GM21423 (cell line): Measurements from ENCODE around the gene RAB38.

Experiments used
- ATAC-seq: cut with Tn5 transposase; IDR thresholded peaks from one replicate; pipeline ENCODE4 v1.9.1; 2021; ENCODE audit warnings: mild to moderate bottlenecking, moderate library complexity; ENCODE audit not compliant: unreplicated experiment

Gene RAB38

DNA sequence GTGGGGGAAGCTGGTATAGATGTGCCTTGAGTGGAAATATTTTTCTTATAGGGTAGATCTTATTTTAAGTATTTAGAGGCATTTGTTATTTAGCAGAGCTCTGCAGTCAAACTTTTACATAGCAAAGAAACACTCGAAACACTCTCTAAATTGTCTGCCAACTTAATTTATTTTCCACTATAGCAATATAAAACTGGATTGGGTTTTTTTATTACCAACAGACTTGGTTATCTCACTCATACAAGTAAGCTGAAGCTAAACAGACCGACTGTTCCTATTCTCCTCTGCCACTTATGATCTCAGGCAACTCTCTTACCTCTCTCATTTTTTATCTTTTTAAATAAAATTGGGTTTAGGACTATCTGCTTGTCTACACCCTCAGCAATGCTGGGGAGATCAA, 4.6 kb downstream of the RAB38 start:
- ATAC-seq, result no peak

- no peak for ATAC-seq
Observed at GRCh38 chr11:88169881-88170280, 5.4 kb downstream of the RAB38 start.

DNA sequence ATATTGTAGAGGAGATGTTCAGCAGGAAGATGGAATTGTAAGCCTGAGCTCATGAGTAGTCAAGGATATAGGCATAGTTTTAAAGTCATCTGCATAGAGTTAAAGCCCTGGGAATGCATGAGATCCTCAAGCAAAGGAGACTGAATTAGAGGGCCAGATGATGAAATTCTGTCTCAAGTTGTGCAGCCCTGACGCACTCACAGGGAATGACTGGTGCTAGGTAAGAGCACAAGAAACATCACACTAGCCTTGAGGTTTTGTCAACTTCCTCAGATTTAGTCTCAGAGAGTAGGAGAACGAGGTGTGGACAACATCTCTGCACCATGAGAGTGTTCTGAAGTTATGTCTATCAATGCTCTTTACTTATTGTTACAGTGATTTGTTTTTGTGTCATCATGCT, 5.8 kb downstream of the RAB38 start:
- no peak for ATAC-seq

DNA sequence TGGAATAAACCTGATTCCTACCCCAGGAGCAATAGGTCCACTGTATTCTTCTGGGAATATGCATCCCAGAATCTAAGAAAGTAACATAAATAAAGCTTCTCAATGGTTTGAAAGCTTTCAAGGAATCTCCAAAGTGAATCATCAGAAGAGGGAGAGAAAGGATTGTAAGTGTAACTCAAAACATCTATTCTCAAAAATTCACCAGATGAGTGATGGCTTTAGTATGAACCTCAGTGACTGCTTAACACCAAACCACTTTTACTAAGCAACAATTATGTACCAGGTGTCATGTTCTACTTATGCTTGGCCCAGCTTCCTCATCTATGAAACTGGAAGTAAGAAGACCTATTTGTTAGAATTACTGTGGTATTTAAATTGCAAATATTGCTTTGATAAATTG, 7.4 kb downstream of the RAB38 start:
- no peak for ATAC-seq

GRCh38 chr11:88164806-88165585, 10.2 kb downstream of the RAB38 start:
- ATAC-seq, result no peak

- ATAC-seq, result no peak
Observed at GRCh38 chr11:88164320-88164719, 10.9 kb downstream of the RAB38 start.

DNA sequence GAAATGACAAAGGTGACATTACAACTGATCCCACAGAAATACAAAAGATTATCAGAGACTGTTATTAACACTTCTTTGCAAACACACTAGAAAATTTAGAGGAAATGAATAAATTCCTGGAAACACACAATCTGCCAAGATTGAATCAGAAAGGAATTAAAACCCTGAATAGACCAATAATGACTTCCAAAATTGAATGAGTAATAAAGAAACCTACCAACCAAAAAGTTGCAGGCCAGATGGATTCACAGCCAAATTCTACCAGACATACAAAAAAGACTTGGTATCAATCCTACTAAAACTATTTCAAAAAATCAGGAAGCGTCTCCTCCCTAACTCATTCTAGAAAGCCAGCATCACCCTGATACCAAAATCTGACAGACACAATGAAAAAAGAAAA, 17.2 kb downstream of the RAB38 start:
- no peak for ATAC-seq

DNA sequence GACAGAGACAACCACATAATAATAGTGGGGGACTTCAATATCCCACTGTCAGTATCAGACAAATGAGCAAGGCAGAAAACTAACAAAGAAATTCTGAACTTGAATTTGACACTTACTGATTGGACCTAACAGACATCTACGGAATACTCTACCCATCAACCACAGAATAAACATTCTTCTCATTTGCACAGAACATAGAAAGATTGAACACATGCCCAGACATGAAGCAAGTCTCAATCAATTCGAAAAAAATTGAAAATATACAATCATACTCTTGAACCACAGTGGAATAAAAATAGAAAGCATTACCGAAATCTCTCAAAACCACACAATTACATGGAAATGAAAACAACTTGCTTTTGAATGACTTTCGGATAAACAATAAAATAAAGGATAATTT, 17.9 kb downstream of the RAB38 start:
- no peak for ATAC-seq

- no peak for ATAC-seq
Observed at GRCh38 chr11:88152381-88152780, 22.9 kb downstream of the RAB38 start.

DNA sequence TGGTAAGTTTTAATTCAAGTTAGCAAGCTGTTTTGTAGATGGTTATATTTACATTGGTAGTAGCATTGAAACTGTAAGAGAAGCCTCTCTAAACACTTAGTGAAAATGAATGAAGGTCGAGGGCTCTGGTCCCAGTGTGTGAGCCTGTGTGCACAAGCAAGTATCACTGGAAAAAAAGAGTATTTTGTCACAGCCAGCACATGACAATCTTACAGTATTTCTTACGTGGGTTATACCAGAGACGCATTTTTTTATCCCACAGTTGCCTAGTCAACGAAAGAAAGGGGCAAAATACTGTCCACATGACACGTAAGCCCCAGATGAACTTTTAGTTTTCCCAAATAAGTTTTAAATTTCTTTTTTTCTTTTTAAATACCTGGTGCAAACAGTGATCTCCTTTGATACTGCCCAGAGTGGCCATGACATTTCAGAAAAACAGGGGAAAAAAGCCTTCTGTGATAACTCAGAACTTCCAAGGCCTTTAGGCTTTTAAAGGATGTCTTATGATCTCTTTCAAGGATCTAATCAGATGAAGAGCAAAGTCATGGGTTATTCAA, 23.5 kb downstream of the RAB38 start:
- no peak for ATAC-seq

DNA sequence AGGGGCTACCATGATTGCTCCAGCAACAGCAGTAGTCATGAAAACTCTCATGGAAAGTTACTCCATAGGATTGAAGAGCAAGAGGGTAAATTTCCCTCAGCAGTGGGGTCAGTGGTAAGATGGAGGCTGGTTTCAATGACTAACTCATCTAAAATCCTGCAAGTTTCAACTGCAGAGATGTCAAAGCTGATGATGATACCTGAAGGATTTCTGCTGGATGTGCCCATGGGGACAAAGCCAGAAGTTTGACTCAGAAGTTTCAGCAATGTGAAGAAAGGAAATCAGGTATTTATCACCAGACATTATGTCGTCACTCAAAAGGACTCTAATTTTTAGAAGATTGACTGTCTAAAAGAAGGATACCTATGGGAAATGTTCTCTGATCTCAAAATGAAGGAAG, 29.1 kb downstream of the RAB38 start:
- ATAC-seq, result no peak

GRCh38 chr11:88139865-88140264, 35.4 kb downstream of the RAB38 start:
- ATAC-seq, result no peak

GRCh38 chr11:88131764-88132470, 43.3 kb downstream of the RAB38 start:
- ATAC-seq, result no peak

DNA sequence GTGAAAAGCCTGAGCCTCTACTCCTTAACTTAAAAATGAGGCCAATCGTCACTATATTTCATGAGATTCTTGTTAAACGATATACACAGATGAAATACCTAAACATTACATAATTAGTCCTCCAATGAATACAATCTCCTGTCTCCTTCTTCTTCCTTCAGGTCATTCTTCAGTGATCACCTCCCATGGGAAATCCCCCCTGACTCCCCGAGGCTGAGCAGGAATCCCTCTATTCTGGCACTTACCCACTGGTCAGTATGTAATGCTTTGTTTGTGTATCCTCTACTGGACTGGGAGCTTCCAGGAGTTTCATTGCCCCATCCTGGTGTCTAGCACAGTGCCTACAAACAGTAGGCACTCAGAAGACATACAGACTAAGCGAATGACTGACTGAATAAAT, 52.3 kb downstream of the RAB38 start:
- ATAC-seq, result no peak

DNA sequence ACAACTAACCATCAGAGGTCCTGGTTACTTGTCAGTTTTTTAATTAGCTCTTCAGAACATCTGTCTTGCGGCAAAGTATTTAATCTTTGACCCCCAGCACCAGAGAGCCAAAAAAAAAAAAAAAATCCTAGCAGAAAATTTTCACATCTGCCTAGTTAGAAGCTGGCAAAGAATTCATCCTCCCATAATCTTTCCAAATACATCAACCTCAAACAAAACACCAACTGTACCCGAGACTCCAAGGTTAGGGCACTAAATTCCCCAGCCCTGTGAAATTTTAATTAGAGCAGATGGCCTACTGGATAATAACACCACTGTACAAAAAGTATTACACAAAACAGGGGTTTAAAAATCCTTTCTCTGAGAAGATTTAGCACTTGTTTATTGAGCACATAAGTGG, 55.7 kb downstream of the RAB38 start:
- ATAC-seq, result no peak

GRCh38 chr11:88117281-88117858, 57.9 kb downstream of the RAB38 start:
- ATAC-seq, result peak; percentile 71

DNA sequence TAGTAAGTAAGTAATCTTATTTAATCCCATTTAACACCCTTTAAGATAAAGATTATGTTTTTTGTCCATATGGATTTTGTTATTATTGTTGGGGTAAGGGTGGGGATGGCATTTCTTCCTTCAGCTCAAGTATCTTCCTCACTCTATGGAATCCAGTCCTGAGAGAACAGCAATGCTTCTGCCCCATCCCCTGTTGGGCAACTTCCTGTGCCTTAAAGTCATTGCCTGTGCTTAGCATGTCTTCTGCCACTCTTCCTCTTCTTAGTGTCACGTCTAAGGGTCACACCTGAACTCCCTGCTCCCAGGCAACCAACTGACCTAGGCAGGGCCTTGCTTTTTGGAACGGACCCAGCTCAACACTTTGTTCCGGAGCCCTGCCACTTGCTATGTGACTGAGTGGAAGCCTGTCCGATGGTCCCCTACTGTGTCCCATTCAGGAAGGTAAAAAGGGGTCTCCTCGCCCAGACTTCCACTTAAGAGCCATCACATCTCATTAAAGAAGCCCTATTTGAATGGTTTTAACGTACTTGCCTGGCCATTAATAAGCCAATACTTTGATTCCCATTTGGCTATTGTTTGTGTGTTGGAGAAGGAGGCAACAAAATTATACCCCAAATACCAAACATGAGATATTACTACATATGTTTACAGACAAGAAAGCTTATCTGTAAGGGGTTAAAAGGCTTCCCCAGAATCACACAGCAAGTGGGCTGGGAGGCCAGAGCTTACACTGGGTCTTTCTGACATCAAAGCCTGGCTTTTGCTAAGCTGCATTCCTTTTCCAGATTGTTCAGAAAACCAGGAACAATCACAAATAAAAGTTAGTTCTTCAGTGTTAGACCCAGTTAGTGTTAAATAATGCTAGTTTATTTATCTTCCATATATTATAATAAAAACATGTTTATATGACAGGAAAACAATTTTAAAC, 59.2 kb downstream of the RAB38 start:
- no peak for ATAC-seq

DNA sequence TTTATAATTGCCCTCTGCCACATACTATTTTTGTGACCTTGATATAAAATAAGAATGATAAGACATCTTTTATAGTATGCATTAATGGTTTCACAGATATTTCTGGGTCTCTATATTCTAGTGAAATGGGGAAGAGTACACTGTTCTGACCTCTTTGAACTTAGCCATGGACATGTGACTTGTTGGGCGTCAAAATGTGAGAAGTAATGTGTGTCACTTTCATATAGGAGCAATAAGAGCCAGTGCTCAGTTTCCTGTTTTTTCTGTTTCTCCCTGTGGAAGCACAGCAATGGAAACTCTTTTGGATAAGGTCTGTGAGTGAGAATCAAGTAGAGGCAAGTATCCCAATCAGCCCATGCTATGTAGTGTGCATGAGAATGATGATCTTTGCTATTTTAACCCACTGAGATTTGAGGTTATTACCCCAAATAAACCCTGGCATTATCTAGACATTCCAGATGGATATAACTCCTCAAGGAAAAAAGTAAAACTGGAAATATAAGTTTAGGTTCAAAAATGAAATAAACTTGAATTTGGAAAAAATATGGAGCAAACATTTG, 60.7 kb downstream of the RAB38 start:
- no peak for ATAC-seq

DNA sequence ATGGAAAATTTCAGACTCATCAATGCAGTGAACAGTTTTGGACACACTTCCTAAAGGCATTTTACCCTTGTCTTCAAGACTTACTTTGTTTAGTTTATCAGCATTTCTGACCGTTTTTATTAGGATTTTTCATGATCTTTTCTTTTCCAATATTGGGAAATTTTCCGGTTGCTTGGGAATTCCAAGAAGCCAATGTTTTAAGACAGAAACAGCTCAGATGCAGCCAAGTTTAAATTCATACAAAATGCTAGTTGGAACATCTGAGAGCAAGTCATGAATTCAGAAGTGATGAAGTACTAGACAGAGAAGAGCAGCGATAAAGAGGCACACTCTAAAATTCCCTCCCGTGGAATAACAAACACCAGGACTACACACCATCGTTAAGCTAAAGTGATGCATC, 68.6 kb downstream of the RAB38 start:
- ATAC-seq, result no peak

DNA sequence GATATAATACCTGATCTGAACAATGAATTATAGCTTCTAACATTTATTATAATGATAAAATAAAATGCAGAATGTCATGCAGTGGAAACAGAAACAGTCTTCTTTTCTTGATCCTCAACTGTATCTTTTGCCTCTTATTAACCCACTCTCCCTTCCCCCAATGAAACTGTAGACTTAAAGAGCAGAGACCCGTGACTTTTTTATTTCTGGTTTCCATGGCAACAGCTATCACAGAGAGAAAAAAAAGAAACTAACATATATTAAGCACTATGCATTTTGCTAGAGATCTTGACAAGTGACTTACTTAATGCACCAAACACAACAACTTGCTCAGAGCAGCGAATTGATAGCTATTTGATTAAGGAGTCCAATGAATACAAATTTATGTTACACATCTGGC, 69.3 kb downstream of the RAB38 start:
- ATAC-seq, result no peak

DNA sequence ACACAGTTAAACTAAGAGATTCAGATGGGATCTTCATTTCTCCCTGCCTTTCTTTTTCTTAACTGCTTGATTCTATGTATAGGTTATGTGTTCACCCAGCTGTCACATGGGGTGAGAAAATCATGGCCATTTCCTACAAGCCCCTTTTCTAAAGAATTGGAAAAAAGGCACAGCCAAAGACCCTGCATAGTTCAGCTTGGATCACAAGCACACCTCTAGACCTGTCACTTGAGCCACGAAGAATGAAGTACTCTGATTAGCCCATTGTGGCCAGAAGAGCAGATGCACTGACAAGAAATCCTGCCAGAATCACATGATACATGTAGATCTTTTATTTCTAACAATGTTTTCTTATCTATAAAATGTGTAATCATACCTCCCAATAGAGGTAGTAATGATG, 69.7 kb downstream of the RAB38 start:
- ATAC-seq, result no peak
